ENCODE data around the gene HAUS7.

- TF ChIP-seq, protein P1, sequence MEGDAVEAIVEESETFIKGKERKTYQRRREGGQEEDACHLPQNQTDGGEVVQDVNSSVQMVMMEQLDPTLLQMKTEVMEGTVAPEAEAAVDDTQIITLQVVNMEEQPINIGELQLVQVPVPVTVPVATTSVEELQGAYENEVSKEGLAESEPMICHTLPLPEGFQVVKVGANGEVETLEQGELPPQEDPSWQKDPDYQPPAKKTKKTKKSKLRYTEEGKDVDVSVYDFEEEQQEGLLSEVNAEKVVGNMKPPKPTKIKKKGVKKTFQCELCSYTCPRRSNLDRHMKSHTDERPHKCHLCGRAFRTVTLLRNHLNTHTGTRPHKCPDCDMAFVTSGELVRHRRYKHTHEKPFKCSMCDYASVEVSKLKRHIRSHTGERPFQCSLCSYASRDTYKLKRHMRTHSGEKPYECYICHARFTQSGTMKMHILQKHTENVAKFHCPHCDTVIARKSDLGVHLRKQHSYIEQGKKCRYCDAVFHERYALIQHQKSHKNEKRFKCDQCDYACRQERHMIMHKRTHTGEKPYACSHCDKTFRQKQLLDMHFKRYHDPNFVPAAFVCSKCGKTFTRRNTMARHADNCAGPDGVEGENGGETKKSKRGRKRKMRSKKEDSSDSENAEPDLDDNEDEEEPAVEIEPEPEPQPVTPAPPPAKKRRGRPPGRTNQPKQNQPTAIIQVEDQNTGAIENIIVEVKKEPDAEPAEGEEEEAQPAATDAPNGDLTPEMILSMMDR (IDR thresholded peaks at IDR 0.05) = no peak
- TF ChIP-seq RAD21 (conservative IDR thresholded peaks at IDR 0.05 in 1 of 2, IDR thresholded peaks at IDR 0.05 in 1 of 2) (no peak), CEBPB (IDR thresholded peaks at IDR 0.05) (no peak), ZC3H11A (IDR thresholded peaks at IDR 0.05) (no peak), JUNB (IDR thresholded peaks at IDR 0.05) (no peak), MAZ (IDR thresholded peaks at IDR 0.05; ENCODE audit: borderline replicate concordance, low read depth, low read length) (no peak), POLR2A (IDR thresholded peaks at IDR 0.05; ENCODE audit: low read length) (no peak), JUN (IDR thresholded peaks at IDR 0.05) (no peak), MAFK (IDR thresholded peaks at IDR 0.05; ENCODE audit: partially characterized antibody) (no peak), ZFP36 (IDR thresholded peaks at IDR 0.05; ENCODE audit: borderline replicate concordance, partially characterized antibody) (no peak), ZNF302 (CRISPR knock-in tag; IDR thresholded peaks at IDR 0.05) (no peak), POLR2AphosphoS2 (conservative IDR thresholded peaks at IDR 0.05; ENCODE audit: low read length) (no peak)
These were observed 22.2 kb upstream of the HAUS7 start for GRCh38 chrX:153492543-153492942.

Data from A549 (cell line).